Naive B cell (primary cell): Measurements from ENCODE around the gene RBFOX1. TPM values are rescaled to one million over a fixed set of nuclear protein-coding genes. Genes with fewer than 3 reads are reported as not detected.

Experiments
- ATAC-seq, 2 donors: fragments of 150-1000 bp; cut with Tn5 transposase; 2 replicates each; pipeline ENCODE4 v1.10.0; 2021; ENCODE audit warnings: low read depth in 2 of 2, mild to moderate bottlenecking in 2 of 2, moderate library complexity in 2 of 2
- DNase-seq: peaks from one replicate; pipeline ENCODE4 v3.0.0; 2022
- H3K27ac Mint-ChIP-seq, 6 donors: one replicate each; pipeline ENCODE4 v1.8.0; 2020 to 2022; ENCODE audit warnings: mild to moderate bottlenecking in 6 of 6, mixed read lengths in 6 of 6, moderate library complexity in 5 of 6, inconsistent platforms in 2 of 6
- H3K27me3 Mint-ChIP-seq, 3 donors: one replicate each; pipeline ENCODE4 v1.8.0; 2021 to 2022; ENCODE audit warnings: mixed read lengths in 3 of 3, mild to moderate bottlenecking in 1 of 3
- H3K36me3 Mint-ChIP-seq, 2 donors: one replicate each; pipeline ENCODE4 v1.8.0; 2020 to 2022; ENCODE audit warnings: mixed read lengths in 2 of 2, inconsistent platforms in 1 of 2, mild to moderate bottlenecking in 1 of 2
- H3K4me1 Mint-ChIP-seq, 3 donors: one replicate each; pipeline ENCODE4 v1.8.0; 2020 to 2022; ENCODE audit warnings: mixed read lengths in 3 of 3, inconsistent platforms in 1 of 3, mild to moderate bottlenecking in 1 of 3, moderate library complexity in 1 of 3
- H3K4me3 Mint-ChIP-seq, 8 donors: one replicate each; pipeline ENCODE4 v1.8.0; 2020 to 2022; ENCODE audit warnings: mild to moderate bottlenecking in 8 of 8, mixed read lengths in 8 of 8, moderate library complexity in 8 of 8, inconsistent platforms in 2 of 8
- H3K9me3 Mint-ChIP-seq, 7 donors: one replicate each; pipeline ENCODE4 v1.8.0; 2020 to 2022; ENCODE audit warnings: mixed read lengths in 7 of 7, mild to moderate bottlenecking in 5 of 7, inconsistent platforms in 2 of 7, moderate library complexity in 1 of 7
- polyA plus RNA-seq, 6 donors: library from polyadenylated mRNA; unstranded; fragments of 300-500 nt; fragmentation: Illumina TruSeq; gene quantifications; one replicate each; pipeline ENCODE4 v1.2.3, GENCODE V29; 2021; ENCODE audit warnings: low read depth in 6 of 6

Gene RBFOX1
- polyA plus RNA-seq, 6 donors from 2014 or later: not detected

DNA sequence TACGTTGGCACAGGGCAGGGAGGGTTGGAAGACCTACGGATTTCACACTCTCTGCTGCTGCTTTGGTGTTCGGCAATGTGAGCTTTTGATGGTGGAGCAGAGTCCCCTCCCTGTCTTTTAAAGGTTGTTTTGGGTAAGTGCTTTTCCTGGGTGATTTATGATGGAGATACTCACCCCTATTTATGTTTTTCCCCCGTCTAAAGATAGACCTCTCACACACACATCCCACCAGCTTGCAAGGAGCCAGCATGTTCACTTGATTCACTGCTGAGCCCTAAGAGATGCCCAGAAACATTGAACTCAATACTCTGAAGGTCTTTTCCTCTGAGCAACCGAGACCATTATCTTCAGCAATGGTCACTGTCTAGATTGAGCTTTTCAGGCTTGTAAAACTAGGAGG lies 8.3 kb downstream of the RBFOX1 start:
- DNase-seq: no peak
- Mint-ChIP-seq H3K27me3 (no peaks in the 10 kb centered on the region), H3K4me1 (no peaks in the 10 kb centered on the region), H3K9me3 (peaks cover 0 to 9% (median 0%) of the 10 kb centered on the region in 7 donors), H3K27ac (no peak overlapping the region), H3K4me3 (no peak overlapping the region), H3K36me3 (no peaks in the 10 kb centered on the region)
- ATAC-seq: no peak

DNA sequence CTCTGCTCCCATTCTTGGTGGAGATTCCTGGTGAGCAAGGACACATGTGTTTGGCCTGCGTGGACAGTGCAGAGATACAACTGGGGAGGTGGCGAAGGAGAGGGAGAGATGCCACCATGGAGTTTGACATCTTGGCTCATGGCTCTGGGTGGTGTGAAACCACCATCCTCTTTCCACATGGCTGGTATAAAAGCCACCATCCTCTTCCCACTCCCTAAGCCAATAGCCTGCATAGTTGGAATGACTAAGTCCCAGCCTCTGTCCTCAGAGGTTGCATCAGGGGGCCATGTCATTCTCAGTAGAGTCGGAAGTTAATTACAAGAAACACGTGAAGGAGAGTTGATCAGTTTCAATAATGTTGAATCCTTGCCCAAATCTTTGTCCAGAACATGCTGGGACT lies 10.0 kb downstream of the RBFOX1 start:
- no peaks in the 10 kb centered on the region for H3K4me1 Mint-ChIP-seq
- no peak overlapping the region for H3K27ac Mint-ChIP-seq
- DNase-seq (no peak), ATAC-seq (no peak)
- no peaks in the 10 kb centered on the region for H3K27me3 Mint-ChIP-seq
- H3K9me3 Mint-ChIP-seq: peaks cover 0 to 9% (median 3%) of the 10 kb centered on the region in 7 donors
- H3K4me3 Mint-ChIP-seq: no peak overlapping the region
- no peaks in the 10 kb centered on the region for H3K36me3 Mint-ChIP-seq

DNA sequence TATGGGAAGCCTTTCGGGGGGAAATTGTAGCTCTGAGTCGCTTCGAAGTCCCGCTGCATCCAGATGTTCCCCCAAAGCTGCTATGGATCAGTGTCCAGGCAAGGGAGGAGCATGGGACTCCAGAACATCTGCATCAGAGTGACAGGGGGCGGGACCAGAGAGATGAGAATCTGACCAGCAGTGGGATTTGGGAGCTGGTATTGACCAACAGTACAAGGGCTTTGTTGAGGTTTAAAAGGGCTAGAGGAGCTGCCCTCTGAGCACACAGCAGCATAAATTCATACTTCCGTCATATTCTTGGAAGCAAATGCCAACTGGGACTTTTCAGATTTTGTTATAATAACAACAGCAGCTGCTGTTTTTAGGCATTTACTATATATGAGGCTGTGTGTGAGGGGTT lies 10.6 kb downstream of the RBFOX1 start:
- H3K27me3 Mint-ChIP-seq: no peaks in the 10 kb centered on the region
- H3K4me3 Mint-ChIP-seq: no peak overlapping the region
- peaks cover 0 to 9% (median 3%) of the 10 kb centered on the region in 7 donors for H3K9me3 Mint-ChIP-seq
- DNase-seq (no peak), ATAC-seq (no peak)
- H3K4me1 Mint-ChIP-seq: no peaks in the 10 kb centered on the region
- H3K27ac Mint-ChIP-seq: no peak overlapping the region
- no peaks in the 10 kb centered on the region for H3K36me3 Mint-ChIP-seq

DNA sequence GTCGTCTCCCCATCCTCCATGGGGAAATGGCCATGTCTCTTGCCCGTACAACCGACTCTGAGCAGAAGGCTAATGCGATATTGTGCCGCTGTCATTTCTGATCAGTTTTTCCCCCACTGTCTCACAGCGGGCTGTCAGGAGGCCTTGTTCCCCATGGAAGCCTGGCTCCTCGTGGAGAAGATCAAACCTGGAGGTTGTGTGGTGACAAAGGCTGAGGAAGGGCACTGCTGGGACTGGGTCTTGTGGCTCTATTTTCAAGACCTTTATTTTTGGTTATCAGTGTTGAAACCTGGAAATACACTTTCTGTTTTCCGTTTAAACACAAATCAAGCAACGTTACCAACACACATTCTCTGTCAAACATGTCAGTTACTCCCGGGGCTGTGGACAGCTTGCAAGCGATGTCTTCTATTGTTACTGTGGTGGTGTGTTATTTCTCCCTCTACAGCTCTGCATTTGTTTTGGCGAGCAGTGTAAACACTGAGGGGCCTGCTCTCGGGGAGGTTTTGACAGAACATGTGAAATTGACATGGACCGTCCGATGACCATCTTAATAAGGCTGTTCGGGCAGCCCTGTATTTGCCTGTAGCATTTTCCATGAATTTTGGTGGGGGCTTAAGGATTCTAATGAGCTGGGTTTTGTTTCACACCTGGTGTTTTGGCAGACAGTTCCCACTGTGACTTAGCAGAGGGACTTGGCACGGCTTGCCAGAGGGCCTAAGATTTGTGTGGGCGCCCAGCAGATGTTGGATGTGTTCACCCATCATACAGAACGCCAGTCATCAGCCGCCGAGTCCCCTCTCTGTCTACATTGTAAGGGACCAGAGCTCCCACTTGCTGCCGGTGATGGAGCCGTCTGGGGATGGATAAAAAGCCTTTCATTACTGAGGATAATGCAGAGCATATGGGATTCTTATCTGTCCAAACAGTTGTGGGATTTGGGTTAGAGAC lies 12.5 kb downstream of the RBFOX1 start:
- Mint-ChIP-seq H3K27ac (peak overlapping the region in 1 of 6 donors; percentile 54), H3K36me3 (no peaks in the 10 kb centered on the region), H3K27me3 (no peaks in the 10 kb centered on the region), H3K4me1 (no peaks in the 10 kb centered on the region), H3K4me3 (no peak overlapping the region), H3K9me3 (peaks cover 0 to 11% (median 5%) of the 10 kb centered on the region in 7 donors)
- DNase-seq (no peak), ATAC-seq (no peak)

DNA sequence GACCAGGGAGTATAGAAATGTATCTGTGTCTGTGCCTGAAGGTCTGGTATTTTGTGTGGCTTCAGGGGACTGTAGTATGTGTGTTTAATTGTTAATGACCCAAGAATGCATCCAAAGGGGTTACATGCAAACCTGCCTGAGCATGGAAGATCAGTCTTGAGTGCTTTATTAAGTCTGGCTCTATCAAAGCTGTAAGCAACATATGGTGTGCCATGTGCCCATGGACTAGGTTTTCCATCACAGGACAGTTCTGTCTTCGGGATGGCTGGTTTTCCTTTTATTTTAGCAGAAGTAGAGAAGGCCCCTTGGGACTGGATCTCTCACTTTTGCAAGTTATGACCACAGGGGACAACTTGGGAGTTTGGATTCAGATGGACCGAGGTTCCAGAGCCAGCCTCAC lies 18.2 kb downstream of the RBFOX1 start:
- ATAC-seq: no peak
- peaks cover 0 to 13% (median 5%) of the 10 kb centered on the region in 7 donors for H3K9me3 Mint-ChIP-seq
- H3K27ac Mint-ChIP-seq: no peak overlapping the region

DNA sequence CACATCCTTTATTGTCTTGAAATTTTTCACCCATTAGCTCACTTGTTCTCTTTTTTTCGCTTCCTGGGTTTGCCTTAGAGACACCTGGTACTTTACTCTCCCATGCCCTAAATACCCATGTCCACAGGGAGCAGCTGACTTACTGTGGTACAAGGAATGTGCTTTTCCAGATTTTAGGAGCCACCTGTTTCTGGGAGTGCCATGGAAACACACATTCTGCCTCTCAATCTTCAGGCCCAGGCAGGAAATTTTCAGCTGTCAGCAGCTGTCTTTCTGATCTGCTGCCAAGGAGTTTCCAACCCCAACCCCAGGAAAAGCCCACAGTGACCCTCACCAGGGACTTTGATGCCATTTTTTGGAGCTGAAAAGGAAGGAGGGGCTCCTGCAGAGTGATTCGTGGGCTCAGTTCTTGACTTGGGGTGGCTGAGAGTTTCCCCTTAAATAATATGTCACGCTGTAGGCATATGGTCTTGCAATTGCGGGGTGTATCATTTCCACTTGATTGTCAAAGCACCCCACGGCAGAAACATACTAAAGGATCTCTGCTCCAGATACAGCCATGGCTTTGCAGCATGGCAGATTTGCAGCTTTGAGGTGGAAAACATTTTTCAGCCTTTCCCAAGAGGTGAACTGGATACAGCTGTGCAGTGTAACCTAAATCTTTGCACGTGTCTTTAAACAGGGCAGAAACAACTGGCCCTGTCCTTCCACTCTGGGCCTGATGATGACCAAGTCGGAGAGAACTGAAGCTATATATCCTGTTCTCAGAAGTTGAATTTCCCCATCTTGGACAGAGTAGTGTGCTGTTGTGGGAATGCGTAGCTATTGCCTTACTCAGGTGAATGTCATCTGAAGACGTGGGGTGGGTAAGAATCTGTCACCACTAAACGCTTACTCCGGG lies 19.2 kb downstream of the RBFOX1 start:
- Mint-ChIP-seq H3K27me3 (peaks cover 0 to 4% (median 0%) of the 10 kb centered on the region in 3 donors), H3K4me3 (peak overlapping the region in 1 of 8 donors; percentile 61), H3K36me3 (no peaks in the 10 kb centered on the region), H3K27ac (no peak overlapping the region), H3K4me1 (no peaks in the 10 kb centered on the region), H3K9me3 (peaks cover 0 to 13% (median 5%) of the 10 kb centered on the region in 7 donors)
- ATAC-seq (no peak), DNase-seq (no peak)

More for the DNA sequence above, 18.2 kb downstream of the RBFOX1 start:
- Mint-ChIP-seq H3K4me1 (no peaks in the 10 kb centered on the region), H3K36me3 (no peaks in the 10 kb centered on the region), H3K27me3 (peaks cover 0 to 4% (median 0%) of the 10 kb centered on the region in 3 donors), H3K4me3 (no peak overlapping the region)
- DNase-seq: no peak

DNA sequence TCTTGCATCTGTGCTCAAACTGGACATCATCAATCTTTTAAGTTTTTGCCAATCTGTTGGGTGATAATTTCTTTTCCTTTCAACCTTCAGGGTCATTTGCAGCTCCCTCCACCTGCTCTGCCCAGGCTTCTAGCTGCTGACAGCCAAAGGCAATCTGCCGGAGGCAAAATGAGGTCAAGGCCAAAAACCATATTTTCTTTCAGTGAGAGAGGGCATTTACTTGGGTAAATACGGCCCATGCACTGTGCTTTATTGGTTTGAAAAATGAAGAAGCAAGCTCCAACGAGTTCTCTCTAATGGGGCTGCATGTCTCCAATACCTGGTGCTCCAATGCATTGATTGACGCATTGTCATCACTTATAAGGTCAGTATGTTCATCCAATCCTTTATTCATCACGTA lies 23.1 kb downstream of the RBFOX1 start:
- ATAC-seq (no peak), DNase-seq (no peak)
- no peaks in the 10 kb centered on the region for H3K4me1 Mint-ChIP-seq
- no peak overlapping the region for H3K27ac Mint-ChIP-seq
- H3K9me3 Mint-ChIP-seq: peaks cover 0 to 5% (median 2%) of the 10 kb centered on the region in 7 donors
- no peak overlapping the region for H3K4me3 Mint-ChIP-seq
- H3K27me3 Mint-ChIP-seq: peaks cover 0 to 4% (median 0%) of the 10 kb centered on the region in 3 donors
- no peaks in the 10 kb centered on the region for H3K36me3 Mint-ChIP-seq

DNA sequence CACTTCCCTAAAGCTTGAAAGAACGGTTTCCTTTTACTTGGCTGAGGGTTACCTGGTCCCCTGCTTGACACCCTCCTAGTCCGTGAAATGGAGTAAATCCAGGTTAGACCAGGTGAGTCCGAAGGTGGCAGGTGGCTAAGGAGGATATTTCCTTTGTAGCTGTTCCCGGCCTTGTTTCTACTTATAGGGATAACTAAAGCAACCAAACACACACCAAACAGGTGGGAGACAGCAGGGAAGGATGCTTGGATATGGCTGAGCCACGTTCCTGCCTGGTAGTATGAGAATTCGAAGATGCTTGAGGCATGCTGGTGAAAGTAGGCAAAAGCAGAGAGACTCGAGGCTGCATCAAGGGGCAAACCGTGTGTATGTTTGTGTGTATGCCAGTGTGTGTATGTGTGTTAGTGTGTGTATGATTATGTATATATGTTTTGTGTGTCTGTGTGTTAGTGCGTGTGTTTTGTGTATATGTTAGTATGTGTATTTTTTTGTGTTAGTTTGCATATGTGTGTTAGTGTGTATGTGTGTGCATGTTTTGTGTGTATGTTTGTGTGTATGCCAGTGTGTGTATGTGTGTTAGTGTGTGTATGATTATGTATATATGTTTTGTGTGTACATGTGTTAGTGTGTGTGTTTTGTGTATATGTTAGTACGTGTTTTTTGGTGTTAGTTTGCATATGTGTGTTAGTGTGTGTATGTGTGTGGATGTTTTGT lies 28.9 kb downstream of the RBFOX1 start:
- peaks cover 0 to 15% (median 2%) of the 10 kb centered on the region in 7 donors for H3K9me3 Mint-ChIP-seq
- ATAC-seq: no peak
- H3K36me3 Mint-ChIP-seq: no peaks in the 10 kb centered on the region
- peaks cover 0 to 7% (median 0%) of the 10 kb centered on the region in 3 donors for H3K27me3 Mint-ChIP-seq
- DNase-seq: no peak
- H3K4me3 Mint-ChIP-seq: no peak overlapping the region
- no peak overlapping the region for H3K27ac Mint-ChIP-seq
- H3K4me1 Mint-ChIP-seq: no peaks in the 10 kb centered on the region

DNA sequence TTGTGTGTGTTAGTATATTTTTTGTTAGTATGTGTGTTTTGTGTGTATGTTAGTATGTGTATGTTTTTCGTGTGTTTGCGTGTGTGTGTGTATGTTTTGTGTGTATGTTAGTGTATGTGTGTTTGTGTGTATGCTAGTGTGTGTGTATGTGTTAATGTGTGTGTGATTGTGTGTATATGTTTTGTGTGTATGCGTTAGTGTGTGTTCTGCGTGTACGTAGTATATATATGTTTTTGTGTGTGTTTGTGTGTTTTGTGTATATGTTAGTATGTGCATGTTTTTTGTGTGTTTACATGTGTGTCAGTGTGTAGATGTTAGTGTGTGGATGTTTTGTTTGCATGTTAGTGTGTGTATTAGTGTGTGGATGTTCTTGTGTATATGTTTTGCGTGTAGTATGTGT lies 29.6 kb downstream of the RBFOX1 start:
- Mint-ChIP-seq H3K36me3 (no peaks in the 10 kb centered on the region), H3K4me1 (no peaks in the 10 kb centered on the region), H3K4me3 (no peak overlapping the region), H3K27me3 (peaks cover 0 to 7% (median 0%) of the 10 kb centered on the region in 3 donors), H3K27ac (no peak overlapping the region), H3K9me3 (peaks cover 0 to 21% (median 1%) of the 10 kb centered on the region in 7 donors)
- ATAC-seq (no peak), DNase-seq (no peak)

DNA sequence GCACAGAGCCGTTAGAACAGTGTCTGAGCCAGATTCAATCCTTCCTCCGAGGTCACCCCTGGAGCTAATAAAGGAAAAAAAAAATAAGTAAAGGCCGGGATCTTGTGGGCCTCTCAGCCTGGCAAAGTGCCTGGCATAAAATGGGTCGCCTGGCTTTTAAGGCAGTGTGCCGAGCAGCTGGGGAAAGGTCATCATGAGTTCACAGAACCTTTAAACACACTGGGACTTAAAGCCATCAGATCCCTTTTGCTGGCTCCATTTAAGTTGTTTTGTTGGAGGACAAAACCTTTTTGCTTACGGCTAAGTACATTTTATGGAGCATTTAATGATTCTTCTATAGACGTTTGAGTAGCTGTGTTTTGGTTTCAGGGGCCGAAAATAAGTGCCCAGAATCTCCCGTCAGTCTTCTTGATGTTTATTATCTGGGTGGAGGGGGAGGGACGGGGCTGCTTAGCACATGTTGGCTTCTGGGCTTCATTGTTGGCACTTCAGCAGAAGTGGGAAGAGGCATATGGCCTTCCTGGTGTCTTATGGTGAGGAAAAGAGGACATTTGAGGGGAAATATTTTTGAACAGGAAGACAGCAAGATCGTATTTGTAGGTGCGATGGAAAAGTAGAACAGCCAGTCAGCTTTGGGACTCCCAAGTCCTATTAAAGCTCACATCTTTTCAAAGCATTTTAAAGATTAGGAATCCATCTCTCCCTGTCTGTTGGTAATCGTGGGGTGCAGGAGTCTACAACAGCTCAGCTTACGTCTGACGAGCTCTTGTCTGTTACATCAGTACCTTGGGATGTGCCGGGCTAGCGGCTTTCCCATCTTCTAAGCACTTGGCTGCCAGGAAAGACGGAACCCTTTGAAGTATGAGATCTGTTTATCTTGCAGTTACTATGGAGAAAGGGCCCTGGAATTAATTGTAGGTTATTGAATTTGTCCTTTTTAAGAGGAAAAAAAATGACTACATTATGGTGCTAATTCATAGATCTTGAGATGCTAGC lies 31.1 kb downstream of the RBFOX1 start:
- no peak for ATAC-seq
- Mint-ChIP-seq H3K36me3 (no peaks in the 10 kb centered on the region), H3K4me1 (no peaks in the 10 kb centered on the region), H3K27me3 (peaks cover 0 to 8% (median 0%) of the 10 kb centered on the region in 3 donors), H3K9me3 (peaks cover 0 to 23% (median 3%) of the 10 kb centered on the region in 7 donors), H3K4me3 (no peak overlapping the region), H3K27ac (no peak overlapping the region)
- DNase-seq: no peak

DNA sequence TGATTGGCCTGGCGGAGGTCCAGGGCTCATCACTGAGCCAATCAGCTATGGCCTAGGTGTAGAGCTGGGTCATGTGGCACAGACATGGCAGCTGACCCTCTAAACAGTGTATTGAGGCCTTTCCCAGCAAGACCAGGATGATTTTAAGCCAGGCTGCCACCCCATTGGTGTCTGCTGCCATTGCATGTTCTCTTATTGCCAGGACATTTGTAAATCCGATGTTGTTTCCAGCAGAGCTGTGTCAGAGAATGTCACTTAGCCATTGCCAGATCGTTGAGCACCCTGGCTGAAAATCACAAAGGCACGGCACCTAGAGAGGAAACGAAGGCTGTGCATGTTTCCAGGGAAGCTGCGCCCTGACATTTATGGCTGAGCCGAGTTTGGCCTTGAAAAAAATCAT lies 33.4 kb downstream of the RBFOX1 start:
- no peak overlapping the region for H3K4me3 Mint-ChIP-seq
- no peaks in the 10 kb centered on the region for H3K36me3 Mint-ChIP-seq
- H3K27me3 Mint-ChIP-seq: peaks cover 0 to 14% (median 0%) of the 10 kb centered on the region in 3 donors
- H3K9me3 Mint-ChIP-seq: peaks cover 0 to 23% (median 3%) of the 10 kb centered on the region in 7 donors
- no peaks in the 10 kb centered on the region for H3K4me1 Mint-ChIP-seq
- no peak for ATAC-seq
- DNase-seq: no peak
- H3K27ac Mint-ChIP-seq: no peak overlapping the region
